Suprapubic skin (tissue), 4 donors: ENCODE results near the gene METTL25. TPM values are rescaled to one million over a fixed set of nuclear protein-coding genes. Genes with fewer than 3 reads are reported as not detected.

Experiments
- DNase-seq, 2 donors: peaks; one replicate each; pipeline ENCODE4 v3.0.0-alpha.2; 2019; ENCODE audit warnings: low spot score in 2 of 2
- H3K27ac ChIP-seq: fragments of 200-600 bp; sonication (generic); one replicate; pipeline ENCODE4 v1.5.1; 2019
- H3K27me3 ChIP-seq: fragments of 200-600 bp; sonication (generic); one replicate; pipeline ENCODE4 v1.5.1; 2019
- H3K36me3 ChIP-seq: fragments of 200-600 bp; sonication (generic); one replicate; pipeline ENCODE4 v1.5.1; 2019
- H3K4me1 ChIP-seq: fragments of 200-600 bp; sonication (generic); one replicate; pipeline ENCODE4 v1.5.1; 2019
- H3K4me3 ChIP-seq: fragments of 200-600 bp; sonication (generic); one replicate; pipeline ENCODE4 v1.5.1; 2019; ENCODE audit warnings: mild to moderate bottlenecking
- H3K9me3 ChIP-seq: fragments of 200-600 bp; sonication (generic); one replicate; pipeline ENCODE4 v1.5.1; 2019
- EP300 ChIP-seq: sonication (generic); formaldehyde crosslinking; IDR thresholded peaks from one replicate; pipeline ENCODE4 v1.6.1; 2017; ENCODE audit warnings: antibody characterized with exemption
- POLR2A ChIP-seq, 2 donors: fragments of 450-650 bp; IDR thresholded peaks; one replicate each; pipeline ENCODE4 v1.6.1; 2017; ENCODE audit warnings: antibody characterized with exemption in 2 of 2, mild to moderate bottlenecking in 2 of 2, moderate library complexity in 2 of 2
- POLR2AphosphoS5 ChIP-seq, 3 donors: sonication (generic); formaldehyde crosslinking; IDR thresholded peaks; one replicate each; pipeline ENCODE4 v1.6.1; 2017; ENCODE audit warnings: antibody characterized with exemption in 3 of 3
- WGBS: methylation state at CpG from one replicate; pipeline ENCODE4 v1.1.5; 2018; 5-methylcytosine and 5-hydroxymethylcytosine counted together
- total RNA-seq, 4 donors: library from RNA; depleted of rRNA; stranded (reverse); fragments of >200 nt; gene quantifications; one replicate each; pipeline ENCODE4 v1.1.0, GENCODE V29; 2016
- TF ChIP-seq, protein P1 (sequence below), 2 donors: fragments of 200-600 bp in 1 of 2; fragments of 450-650 bp in 1 of 2; sonication (generic) in 1 of 2; IDR thresholded peaks; one replicate each; pipeline ENCODE4 v1.5.1; 2016 to 2019; ENCODE audit warnings: antibody characterized with exemption in 2 of 2, mild to moderate bottlenecking in 1 of 2, moderate library complexity in 1 of 2

METTL25 gene
- total RNA-seq, 4 donors from 2014 or later = 10.2 to 13.0 (median 11.6) TPM

DNA sequence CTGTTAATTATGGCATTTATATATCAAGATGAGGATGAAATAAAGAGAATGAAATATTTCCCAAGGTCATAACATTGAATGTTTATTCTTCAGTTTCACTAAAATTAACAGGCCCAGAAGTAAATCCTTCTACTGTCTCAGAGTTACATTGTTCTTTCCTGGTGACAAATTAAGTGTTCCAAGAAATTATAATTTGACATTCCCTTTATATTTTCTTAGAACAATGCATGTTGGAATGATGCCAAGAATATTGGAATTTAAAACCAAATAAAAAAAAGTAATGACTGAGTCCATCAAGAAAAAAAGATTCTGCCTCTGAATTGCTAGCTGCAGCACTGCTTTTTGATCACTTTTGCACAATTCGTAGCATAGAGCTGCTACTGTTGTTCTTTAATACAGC is 152.1 kb downstream of the METTL25 start:
- TF ChIP-seq POLR2AphosphoS5 (IDR thresholded peaks at IDR 0.05) (no peak), POLR2A (IDR thresholded peaks at IDR 0.05) (no peak), EP300 (no peak)
- TF ChIP-seq, protein P1, sequence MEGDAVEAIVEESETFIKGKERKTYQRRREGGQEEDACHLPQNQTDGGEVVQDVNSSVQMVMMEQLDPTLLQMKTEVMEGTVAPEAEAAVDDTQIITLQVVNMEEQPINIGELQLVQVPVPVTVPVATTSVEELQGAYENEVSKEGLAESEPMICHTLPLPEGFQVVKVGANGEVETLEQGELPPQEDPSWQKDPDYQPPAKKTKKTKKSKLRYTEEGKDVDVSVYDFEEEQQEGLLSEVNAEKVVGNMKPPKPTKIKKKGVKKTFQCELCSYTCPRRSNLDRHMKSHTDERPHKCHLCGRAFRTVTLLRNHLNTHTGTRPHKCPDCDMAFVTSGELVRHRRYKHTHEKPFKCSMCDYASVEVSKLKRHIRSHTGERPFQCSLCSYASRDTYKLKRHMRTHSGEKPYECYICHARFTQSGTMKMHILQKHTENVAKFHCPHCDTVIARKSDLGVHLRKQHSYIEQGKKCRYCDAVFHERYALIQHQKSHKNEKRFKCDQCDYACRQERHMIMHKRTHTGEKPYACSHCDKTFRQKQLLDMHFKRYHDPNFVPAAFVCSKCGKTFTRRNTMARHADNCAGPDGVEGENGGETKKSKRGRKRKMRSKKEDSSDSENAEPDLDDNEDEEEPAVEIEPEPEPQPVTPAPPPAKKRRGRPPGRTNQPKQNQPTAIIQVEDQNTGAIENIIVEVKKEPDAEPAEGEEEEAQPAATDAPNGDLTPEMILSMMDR (IDR thresholded peaks at IDR 0.05) = no peak
- Histone ChIP-seq H3K36me3 (no peaks in the 10 kb centered on the region), H3K4me1 (no peaks in the 10 kb centered on the region), H3K27me3 (no peaks in the 10 kb centered on the region), H3K27ac (no peak overlapping the region), H3K9me3 (no peaks in the 10 kb centered on the region), H3K4me3 (no peak overlapping the region)
- 87% methylated on average over 1 of the region's 1 CpG for WGBS
- no peak for DNase-seq

DNA sequence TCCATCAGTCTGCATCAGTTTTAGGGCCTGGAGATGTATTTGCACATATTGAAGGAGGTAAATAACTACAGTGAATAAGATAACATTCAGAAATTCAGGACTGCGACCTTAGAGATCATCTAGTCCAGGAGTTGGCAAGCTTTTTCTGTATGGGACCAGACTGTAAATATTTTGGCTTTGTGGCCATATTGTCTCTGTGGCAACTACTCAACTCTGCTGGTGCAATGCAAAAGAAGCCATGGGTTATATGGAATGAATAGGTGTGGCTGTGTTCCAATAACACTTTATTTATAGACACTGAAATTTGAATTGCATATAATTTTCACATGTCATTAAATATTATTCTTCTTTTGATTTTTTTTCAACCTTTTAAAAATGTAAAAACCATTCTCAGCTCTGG is 156.6 kb downstream of the METTL25 start:
- TF ChIP-seq POLR2AphosphoS5 (IDR thresholded peaks at IDR 0.05) = no peak
- TF ChIP-seq POLR2A (IDR thresholded peaks at IDR 0.05) = no peak
- TF ChIP-seq, protein P1 (IDR thresholded peaks at IDR 0.05) = no peak
- no peak for TF ChIP-seq EP300
- Histone ChIP-seq H3K27me3 (no peaks in the 10 kb centered on the region), H3K4me1 (no peaks in the 10 kb centered on the region), H3K4me3 (no peak overlapping the region), H3K27ac (no peak overlapping the region), H3K9me3 (no peaks in the 10 kb centered on the region), H3K36me3 (no peaks in the 10 kb centered on the region)
- DNase-seq = no peak
- WGBS = 76% methylated on average over 1 of the region's 1 CpG

DNA sequence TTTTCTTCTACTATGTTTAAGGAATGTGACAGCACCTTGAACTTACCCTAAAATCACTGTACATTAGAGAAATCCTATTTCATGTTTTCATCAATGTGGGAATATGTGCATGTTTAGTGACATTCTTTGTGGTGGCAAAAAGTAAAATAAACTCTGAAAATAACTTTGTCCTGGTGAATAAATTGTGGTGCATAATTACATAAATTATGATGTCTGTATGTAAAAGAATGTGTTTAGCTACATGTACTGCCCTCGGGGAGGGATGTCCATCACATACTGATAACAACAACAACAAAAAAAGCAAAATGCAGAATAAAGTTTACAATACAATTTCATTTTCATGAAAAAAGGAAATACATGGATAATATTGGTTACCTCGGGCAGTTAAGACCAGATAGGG is 157.3 kb downstream of the METTL25 start:
- TF ChIP-seq POLR2A (IDR thresholded peaks at IDR 0.05) (no peak), POLR2AphosphoS5 (IDR thresholded peaks at IDR 0.05) (no peak), EP300 (no peak)
- TF ChIP-seq, protein P1 (IDR thresholded peaks at IDR 0.05) = no peak
- no peak overlapping the region for H3K27ac ChIP-seq
- DNase-seq = no peak
- 73% methylated on average over 2 of the region's 2 CpGs for WGBS
- no peaks in the 10 kb centered on the region for H3K27me3 ChIP-seq
- no peaks in the 10 kb centered on the region for H3K4me1 ChIP-seq
- H3K4me3 ChIP-seq = no peak overlapping the region
- no peaks in the 10 kb centered on the region for H3K9me3 ChIP-seq
- no peaks in the 10 kb centered on the region for H3K36me3 ChIP-seq

DNA sequence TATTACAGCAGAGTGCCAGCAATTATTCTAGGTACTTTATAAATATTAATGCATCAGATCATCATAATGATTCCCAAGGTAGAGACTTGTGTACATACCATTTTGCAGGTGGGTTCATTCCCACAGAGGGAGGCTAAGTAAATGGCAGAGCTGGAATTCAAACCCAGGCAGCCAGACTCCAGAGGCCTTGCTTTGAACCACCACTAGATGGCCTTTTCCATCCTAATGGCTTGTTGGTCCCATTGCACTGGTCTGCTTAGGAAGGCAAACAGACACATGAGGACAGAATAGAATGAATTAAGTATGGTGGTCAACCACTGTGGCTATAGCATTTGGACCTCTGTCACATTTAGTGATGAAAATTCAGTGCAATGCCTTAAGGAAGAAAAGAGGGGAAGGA is 158.7 kb downstream of the METTL25 start:
- H3K27me3 ChIP-seq = no peaks in the 10 kb centered on the region
- no peaks in the 10 kb centered on the region for H3K36me3 ChIP-seq
- no peaks in the 10 kb centered on the region for H3K9me3 ChIP-seq
- H3K4me3 ChIP-seq = no peak overlapping the region
- H3K4me1 ChIP-seq = no peaks in the 10 kb centered on the region
- TF ChIP-seq, protein P1 (IDR thresholded peaks at IDR 0.05) = no peak
- TF ChIP-seq EP300 (no peak), POLR2A (IDR thresholded peaks at IDR 0.05) (no peak), POLR2AphosphoS5 (IDR thresholded peaks at IDR 0.05) (no peak)
- no peak for DNase-seq
- H3K27ac ChIP-seq = no peak overlapping the region

DNA sequence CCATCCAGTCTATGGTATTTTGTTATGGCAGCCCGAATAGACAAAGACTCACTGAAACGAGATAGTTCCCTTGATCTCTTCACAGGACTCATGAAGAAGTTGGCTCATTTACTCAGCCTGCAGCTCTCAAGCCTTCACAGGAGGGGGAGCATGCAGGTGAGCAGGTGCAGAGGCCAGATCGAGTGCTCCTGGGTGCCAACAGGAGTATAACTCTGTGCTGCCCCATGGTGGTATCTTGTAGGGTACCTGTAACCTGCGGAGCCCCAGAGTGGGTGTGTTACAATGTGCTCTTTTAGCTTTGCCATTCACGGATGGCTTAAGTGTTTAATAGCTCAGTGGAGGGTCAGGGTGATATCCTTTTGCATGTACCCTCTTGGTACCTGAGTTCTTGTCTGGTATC is 159.5 kb downstream of the METTL25 start:
- TF ChIP-seq POLR2A (IDR thresholded peaks at IDR 0.05) (no peak), EP300 (no peak), POLR2AphosphoS5 (IDR thresholded peaks at IDR 0.05) (no peak)
- TF ChIP-seq, protein P1 (IDR thresholded peaks at IDR 0.05) = no peak
- H3K4me3 ChIP-seq = no peak overlapping the region

More for the DNA sequence above, 159.5 kb downstream of the METTL25 start:
- 87% methylated on average over 5 of the region's 5 CpGs for WGBS
- H3K9me3 ChIP-seq = no peaks in the 10 kb centered on the region
- DNase-seq = no peak
- H3K27me3 ChIP-seq = no peaks in the 10 kb centered on the region
- no peaks in the 10 kb centered on the region for H3K36me3 ChIP-seq
- no peak overlapping the region for H3K27ac ChIP-seq
- H3K4me1 ChIP-seq = no peaks in the 10 kb centered on the region
